Stimulated activated CD4-positive, alpha-beta T cell treated with anti-CD3 and anti-CD28 coated beads, Interleukin-12 subunit alpha, Interleukin-12 subunit beta, amount 100 ng/mL, for 24 hours (primary cell): ENCODE data around the gene LRRC25.
"Not testable (repeated sequence)": the region's sequence is repeated elsewhere in the genome, so short reads cannot be mapped to it uniquely, and the experiment has no call there.

Experiments used
- DNase-seq, 2 experiments: peaks; one replicate each; pipeline ENCODE4 v3.0.0-alpha.2; 2020; ENCODE audit warnings: low read depth in 2 of 2

The LRRC25 gene

GRCh38 chr19:18380843-18381242 is 16.6 kb downstream of the LRRC25 start:
- DNase-seq = no peak

GRCh38 chr19:18379803-18380747 is 17.3 kb downstream of the LRRC25 start:
- DNase-seq = no peak

GRCh38 chr19:18377026-18377425 is 20.4 kb downstream of the LRRC25 start:
- no peak for DNase-seq

GRCh38 chr19:18373892-18374629 is 23.4 kb downstream of the LRRC25 start:
- DNase-seq = peak in 1 of 2 experiments; percentile 17

GRCh38 chr19:18373407-18373891 is 24.0 kb downstream of the LRRC25 start:
- no peak for DNase-seq

- DNase-seq = no peak
Observed at GRCh38 chr19:18368504-18369222, 28.8 kb downstream of the LRRC25 start.

- no peak for DNase-seq
Observed at GRCh38 chr19:18366021-18366435, 31.4 kb downstream of the LRRC25 start.

GRCh38 chr19:18364826-18365528 is 32.4 kb downstream of the LRRC25 start:
- DNase-seq = no peak

GRCh38 chr19:18364277-18364825 is 33.1 kb downstream of the LRRC25 start:
- DNase-seq = not testable (repeated sequence)

GRCh38 chr19:18363787-18364186 is 33.6 kb downstream of the LRRC25 start:
- DNase-seq = no peak

- DNase-seq = no peak
Observed at GRCh38 chr19:18362934-18363542, 34.4 kb downstream of the LRRC25 start.

GRCh38 chr19:18361646-18362045 is 35.8 kb downstream of the LRRC25 start:
- DNase-seq = no peak

GRCh38 chr19:18357041-18357440 is 40.4 kb downstream of the LRRC25 start:
- DNase-seq = no peak

- not testable (repeated sequence) for DNase-seq
Observed at GRCh38 chr19:18354743-18355142, 42.7 kb downstream of the LRRC25 start.

GRCh38 chr19:18353378-18354005 is 43.9 kb downstream of the LRRC25 start:
- DNase-seq = no peak

GRCh38 chr19:18351544-18351943 is 45.9 kb downstream of the LRRC25 start:
- DNase-seq = no peak

GRCh38 chr19:18350490-18350889 is 46.9 kb downstream of the LRRC25 start:
- DNase-seq = no peak

- peak in 1 of 2 experiments; percentile 24 for DNase-seq
Observed at GRCh38 chr19:18349524-18350128, 47.8 kb downstream of the LRRC25 start.

GRCh38 chr19:18348818-18349339 is 48.5 kb downstream of the LRRC25 start:
- DNase-seq = not testable (repeated sequence)
